NCI-H128 (cell line): ENCODE measurements around the gene CIROP.
A peak's percentile ranks its signal among the peaks of the same experiment; 100 is the strongest.

Source experiments
- DNase-seq: peaks from one replicate; lab custom pipeline; 2025; ENCODE audit not compliant: unreplicated experiment; lab: John Stamatoyannopoulos, UW

CIROP gene

GRCh38 chr14:23130871-23131270 lies 26.1 kb upstream of the CIROP start:
- no peak for DNase-seq

- DNase-seq = no peak
These were observed 25.0 kb upstream of the CIROP start for GRCh38 chr14:23129759-23130316.

DNA sequence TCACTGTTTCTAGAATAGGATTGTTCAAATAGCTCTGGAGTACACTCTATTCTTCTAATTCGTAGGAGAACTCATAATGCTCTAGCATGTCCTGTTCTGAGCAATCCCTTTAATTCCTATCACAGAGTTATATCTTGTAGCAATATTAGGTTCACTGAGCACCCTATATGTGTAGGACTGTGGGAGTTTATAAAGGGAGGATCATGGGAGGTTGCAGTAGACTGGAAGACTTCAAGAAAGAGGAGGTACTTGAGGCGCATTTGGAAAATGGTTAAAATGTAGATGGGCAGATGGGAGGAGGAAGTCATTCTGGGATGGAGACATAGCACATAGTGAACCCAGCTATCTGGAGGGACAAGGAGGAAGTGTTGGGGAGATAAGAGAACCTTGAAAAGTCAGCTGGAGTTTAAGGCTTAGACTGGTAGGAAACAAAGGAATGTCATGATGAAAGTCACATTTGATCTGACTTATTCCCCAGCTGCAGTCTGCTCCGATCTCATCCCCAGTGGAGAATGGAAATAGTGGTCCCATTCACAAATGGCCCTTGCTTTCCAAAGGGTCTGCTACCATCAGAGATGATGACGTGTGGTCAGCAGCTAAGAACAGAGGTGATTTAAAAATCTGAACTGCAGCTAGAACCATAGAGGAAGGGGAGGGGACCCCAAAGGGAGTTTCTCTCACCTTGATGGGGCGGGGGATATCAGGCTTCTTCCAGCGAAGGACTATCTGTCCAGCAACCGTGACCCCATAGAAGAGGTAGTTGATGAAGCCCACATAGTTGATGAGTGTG lies 24.4 kb upstream of the CIROP start:
- no peak for DNase-seq

GRCh38 chr14:23127861-23128260 lies 23.1 kb upstream of the CIROP start:
- no peak for DNase-seq

DNA sequence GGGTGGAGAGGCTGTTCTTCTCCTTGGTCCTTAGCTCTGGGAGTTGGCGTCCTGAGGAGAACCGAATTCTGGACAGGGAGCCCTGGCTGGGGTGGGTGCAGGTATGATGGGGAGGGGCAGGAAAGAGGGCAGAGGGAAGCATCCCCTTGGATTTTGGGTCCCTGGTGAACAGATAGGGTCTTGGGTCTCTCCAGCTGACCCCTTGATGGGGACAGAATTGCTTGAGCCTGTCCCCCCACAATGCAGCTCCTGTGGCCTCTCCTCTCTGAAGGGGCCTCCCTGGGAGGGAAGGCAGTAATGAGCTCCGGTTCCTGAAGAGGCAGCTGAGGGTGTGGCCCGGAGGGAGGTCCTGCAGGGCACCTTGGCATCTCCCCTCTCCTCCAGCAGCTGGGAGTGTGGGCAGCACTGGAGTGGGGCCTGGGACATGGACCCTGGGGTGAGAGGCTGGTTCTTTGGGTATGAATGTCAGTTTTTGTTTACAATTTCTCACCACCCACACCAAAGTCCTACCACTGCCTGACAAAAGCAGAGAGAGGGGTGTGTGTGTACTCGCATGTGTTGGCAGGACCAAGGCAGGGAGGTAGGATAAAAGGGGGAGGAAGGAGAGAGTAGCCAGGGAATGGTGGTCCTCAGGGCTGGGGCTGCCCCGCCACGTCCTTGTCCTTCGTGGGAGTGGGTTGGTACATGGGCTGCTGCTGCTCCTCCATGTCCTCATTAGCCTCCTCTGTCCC lies 21.9 kb upstream of the CIROP start:
- no peak for DNase-seq

GRCh38 chr14:23125933-23126524 lies 21.2 kb upstream of the CIROP start:
- DNase-seq = no peak

- no peak for DNase-seq
These were observed 20.2 kb upstream of the CIROP start for GRCh38 chr14:23125011-23125410.

- DNase-seq = no peak
These were observed 19.7 kb upstream of the CIROP start for GRCh38 chr14:23124337-23124954.

GRCh38 chr14:23123419-23123818 lies 18.6 kb upstream of the CIROP start:
- DNase-seq = no peak

GRCh38 chr14:23122086-23122485 lies 17.3 kb upstream of the CIROP start:
- no peak for DNase-seq

DNA sequence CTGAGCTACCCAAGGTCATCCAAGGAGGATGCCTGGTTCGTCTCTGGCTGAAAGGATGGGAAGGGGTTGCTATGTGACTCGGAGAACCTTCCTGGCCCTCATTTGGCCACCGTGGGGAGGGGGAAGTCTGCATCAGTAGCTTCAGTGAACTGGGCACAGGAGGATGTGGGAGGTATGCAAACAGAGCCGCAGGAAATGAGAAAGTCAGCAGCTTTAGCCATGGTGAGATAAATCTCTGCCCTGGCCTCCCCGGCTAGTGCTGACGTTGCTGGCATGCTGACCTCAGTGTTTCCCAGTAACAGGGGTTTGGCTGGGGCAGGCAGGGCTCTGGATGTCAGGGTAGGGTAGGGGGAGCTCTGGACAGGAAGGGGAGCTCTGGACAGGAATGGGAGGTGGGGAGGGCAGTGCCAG lies 16.6 kb upstream of the CIROP start:
- DNase-seq = no peak

- DNase-seq = peak; percentile 76
These were observed 15.9 kb upstream of the CIROP start for GRCh38 chr14:23120541-23121251.

DNA sequence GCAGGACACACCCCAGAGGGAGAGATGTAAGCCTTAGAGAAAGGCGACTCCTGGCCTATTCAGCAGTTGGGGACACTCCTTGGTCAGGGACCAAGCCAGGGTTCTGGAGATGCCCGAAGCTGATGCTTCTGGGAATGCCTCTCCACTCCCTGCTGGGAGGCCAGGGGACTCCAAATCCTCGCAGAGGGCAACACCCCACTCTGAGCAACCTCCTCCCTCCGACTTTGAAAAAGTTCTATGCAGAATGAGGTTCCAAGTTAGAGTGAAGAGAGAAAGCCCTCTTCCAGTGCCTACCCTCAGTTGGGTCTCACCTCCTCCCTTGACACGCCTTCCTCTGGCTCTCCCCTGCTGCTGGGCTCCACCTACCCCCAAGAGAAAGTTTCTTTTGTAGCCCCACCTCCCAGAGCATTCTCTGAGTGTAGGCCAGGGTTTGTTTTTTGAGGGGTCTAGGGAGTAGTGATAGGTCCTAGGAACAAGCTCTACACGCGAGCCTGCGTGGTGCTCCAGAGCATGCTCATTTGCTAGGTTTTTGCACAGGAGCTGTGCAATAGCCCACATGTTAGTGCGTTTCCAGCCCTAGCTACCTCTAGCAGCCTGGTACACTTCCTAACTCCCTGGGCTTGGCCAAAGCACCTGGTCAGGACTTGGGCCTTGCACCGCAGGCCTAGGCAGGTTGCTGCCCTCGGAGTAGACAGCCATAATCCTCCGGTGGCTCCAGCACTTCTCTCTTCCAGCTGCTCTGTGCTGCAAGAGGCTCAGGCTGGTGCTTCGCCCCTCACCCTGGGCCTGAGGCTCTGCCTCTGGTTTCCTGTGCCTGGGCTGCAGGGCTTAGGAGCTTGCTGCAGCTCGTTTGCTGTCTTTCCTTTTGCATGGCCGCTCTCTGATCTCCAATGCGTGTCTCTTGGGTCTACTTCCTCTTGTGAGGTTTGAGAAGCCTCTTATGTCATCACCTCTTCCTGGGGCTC lies 14.9 kb upstream of the CIROP start:
- DNase-seq = no peak

DNA sequence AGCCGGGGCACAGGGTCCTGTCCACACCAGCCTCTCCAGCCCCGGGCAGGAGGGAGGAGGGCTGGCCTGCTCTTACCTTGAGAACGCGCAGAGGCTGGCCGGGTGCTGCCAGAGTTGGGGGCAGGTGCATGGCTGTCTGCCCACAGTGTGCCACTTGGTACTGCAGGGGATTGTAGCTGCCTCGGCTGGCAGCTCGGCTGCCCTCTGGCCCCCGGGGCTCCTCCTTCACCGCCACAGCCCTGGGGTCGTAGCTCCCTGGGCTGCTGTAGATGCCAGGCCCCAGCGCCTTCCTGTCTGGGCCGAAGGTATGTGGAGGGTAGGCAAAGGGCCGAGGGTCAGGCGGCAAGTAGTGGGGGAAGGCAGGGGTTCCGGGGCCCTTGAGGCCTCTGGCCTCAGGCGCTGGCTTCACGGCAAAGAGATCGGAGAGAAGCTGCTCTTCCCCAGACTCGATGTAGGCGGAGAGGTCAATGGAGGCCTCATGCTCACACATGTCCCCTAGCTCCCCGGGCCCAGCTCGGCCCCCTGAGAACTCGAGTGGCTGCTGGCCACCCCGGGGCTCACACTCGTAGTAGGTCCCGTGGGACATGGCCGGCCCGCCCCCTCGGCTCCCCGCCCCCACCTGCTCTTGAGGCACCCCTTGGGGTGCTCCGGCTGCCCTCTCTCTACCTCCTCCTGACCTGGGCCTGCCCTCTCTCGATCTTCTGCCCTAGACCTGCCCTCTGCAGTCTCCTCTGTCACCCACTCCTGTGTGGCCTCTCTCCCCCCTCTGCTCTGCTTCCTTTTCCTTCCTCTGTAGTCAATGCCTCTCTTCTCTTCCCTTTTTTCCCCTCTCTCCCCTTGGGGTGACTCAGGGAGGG lies 13.9 kb upstream of the CIROP start, which contains the start of gene CEBPE:
CEBPE (minus strand) TSS at position 750 of the 857 bp plus-strand sequence; CDS start at position 586, 164 bp downstream.
- DNase-seq = no peak

DNA sequence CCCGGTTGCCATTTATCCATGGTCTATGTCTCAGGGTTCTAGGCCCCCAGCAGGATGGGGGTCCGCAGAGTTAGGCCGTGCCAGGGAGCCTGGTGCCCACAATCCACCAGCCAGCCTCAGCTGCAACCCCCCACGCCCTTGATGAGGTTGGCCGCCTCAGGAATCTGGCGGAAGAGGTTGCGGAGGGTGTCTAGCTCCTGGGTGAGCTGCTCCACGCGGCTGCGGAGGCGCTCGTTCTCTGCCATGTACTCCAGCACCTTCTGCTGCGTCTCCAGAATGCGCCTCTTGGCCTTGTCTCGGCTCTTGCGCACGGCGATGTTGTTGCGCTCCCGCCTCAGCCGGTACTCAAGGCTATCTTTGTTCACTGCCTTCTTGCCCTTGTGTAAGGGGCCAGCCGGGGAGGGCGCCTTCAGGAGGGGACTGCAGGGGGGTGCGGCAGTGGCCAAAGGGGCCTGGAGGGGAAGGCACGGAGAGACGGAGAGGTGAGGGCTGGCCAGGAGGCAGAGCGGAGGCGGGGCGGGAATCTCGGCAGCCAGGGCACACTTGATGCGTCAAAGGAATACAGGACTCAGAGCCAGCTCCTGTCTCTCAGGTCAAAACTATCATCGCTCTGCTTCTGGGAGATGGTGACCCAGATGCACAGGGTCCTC lies 12.7 kb upstream of the CIROP start:
- DNase-seq = no peak

DNA sequence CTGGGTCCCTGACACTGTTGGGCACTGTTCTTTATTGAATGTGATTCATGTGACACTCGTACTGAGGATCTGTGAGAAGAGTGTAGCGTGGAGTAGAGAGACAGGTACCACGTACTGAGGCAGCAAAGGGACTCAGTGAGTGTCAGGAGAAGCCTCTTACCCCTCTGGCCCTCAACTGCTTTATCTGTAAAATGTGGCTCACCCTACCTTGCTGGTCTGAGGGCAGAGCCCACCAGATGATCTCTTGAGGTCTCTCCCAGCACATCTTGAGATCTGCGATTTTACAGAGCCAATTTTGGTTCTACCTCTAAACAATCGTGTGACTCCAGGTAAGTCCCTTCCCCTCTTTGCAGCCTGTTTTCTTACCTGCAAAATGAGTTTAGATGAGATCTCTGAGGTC lies 11.1 kb upstream of the CIROP start:
- no peak for DNase-seq

GRCh38 chr14:23115039-23115731 lies 10.4 kb upstream of the CIROP start:
- DNase-seq = no peak
